Measurements from ENCODE around the gene EMC10.

DNA sequence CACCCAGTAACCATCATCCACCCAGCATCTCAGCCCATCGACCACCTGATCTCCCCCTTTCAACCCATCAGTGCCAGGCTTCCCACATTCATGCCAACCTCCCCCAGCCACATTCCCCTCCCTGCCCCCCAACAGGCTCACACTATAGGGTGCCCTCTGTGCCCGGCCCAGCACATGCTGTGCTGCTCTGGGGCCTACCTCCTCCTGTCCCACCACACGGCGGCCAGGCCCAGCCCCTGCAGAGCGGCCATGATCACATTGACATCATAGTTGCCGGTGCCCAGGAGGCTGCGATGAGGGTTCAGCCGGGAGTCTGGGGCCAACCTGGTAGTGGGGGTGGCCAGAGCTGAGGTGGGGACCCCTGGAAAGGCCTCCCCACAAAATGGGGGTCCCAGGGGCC is 31.1 kb downstream of the EMC10 start:
- TF ChIP-seq, protein P1, sequence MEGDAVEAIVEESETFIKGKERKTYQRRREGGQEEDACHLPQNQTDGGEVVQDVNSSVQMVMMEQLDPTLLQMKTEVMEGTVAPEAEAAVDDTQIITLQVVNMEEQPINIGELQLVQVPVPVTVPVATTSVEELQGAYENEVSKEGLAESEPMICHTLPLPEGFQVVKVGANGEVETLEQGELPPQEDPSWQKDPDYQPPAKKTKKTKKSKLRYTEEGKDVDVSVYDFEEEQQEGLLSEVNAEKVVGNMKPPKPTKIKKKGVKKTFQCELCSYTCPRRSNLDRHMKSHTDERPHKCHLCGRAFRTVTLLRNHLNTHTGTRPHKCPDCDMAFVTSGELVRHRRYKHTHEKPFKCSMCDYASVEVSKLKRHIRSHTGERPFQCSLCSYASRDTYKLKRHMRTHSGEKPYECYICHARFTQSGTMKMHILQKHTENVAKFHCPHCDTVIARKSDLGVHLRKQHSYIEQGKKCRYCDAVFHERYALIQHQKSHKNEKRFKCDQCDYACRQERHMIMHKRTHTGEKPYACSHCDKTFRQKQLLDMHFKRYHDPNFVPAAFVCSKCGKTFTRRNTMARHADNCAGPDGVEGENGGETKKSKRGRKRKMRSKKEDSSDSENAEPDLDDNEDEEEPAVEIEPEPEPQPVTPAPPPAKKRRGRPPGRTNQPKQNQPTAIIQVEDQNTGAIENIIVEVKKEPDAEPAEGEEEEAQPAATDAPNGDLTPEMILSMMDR (IDR thresholded peaks at IDR 0.05; ENCODE audit: low read depth, low read length, poor library complexity, severe bottlenecking): no peak
- no peak for TF ChIP-seq EZH2phosphoT487 (IDR thresholded peaks at IDR 0.05; ENCODE audit: borderline replicate concordance, low read length)
